ENCODE measurements around the gene SORBS1. TPM values are rescaled to one million over a fixed set of nuclear protein-coding genes. Genes with fewer than 3 reads are reported as not detected.

Gene SORBS1
- total RNA-seq, 1 donor from 2014 or later, result 30.7 TPM

- no peaks in the 10 kb centered on the region for H3K27me3 Mint-ChIP-seq
- DNase-seq (ENCODE audit: low spot score, unreplicated experiment), result no peak
- peak overlapping the region; percentile 82 for H3K27ac Mint-ChIP-seq
- H3K36me3 Mint-ChIP-seq (ENCODE audit: insufficient read depth), result peaks cover 14% of the 10 kb centered on the region
- H3K9me3 Mint-ChIP-seq (ENCODE audit: low read depth), result peaks cover 4% of the 10 kb centered on the region
- H3K4me1 Mint-ChIP-seq (ENCODE audit: low read depth), result peaks cover 15% of the 10 kb centered on the region
- no peak for TF ChIP-seq CTCF (IDR thresholded peaks at IDR 0.05; ENCODE audit: unreplicated experiment)
- no peak overlapping the region for H3K4me3 Mint-ChIP-seq (ENCODE audit: low read depth)
These were observed 287.5 kb downstream of the SORBS1 start for GRCh38 chr10:95273393-95274312.

GRCh38 chr10:95268438-95268837, 292.7 kb downstream of the SORBS1 start:
- no peak overlapping the region for H3K4me3 Mint-ChIP-seq (ENCODE audit: low read depth)

GRCh38 chr10:95267251-95267650, 293.9 kb downstream of the SORBS1 start:
- Mint-ChIP-seq H3K27ac (no peak overlapping the region), H3K36me3 (ENCODE audit: insufficient read depth) (peaks cover 14% of the 10 kb centered on the region), H3K4me3 (ENCODE audit: low read depth) (no peak overlapping the region), H3K9me3 (ENCODE audit: low read depth) (no peaks in the 10 kb centered on the region), H3K27me3 (no peaks in the 10 kb centered on the region), H3K4me1 (ENCODE audit: low read depth) (peaks cover 47% of the 10 kb centered on the region)
- no peak for DNase-seq (ENCODE audit: low spot score, unreplicated experiment)
- TF ChIP-seq CTCF (IDR thresholded peaks at IDR 0.05; ENCODE audit: unreplicated experiment), result no peak

More at GRCh38 chr10:95268438-95268837, 292.7 kb downstream of the SORBS1 start:
- Mint-ChIP-seq H3K9me3 (ENCODE audit: low read depth) (no peaks in the 10 kb centered on the region), H3K27ac (peak overlapping the region; percentile 88), H3K36me3 (ENCODE audit: insufficient read depth) (peaks cover 13% of the 10 kb centered on the region), H3K4me1 (ENCODE audit: low read depth) (peaks cover 41% of the 10 kb centered on the region), H3K27me3 (no peaks in the 10 kb centered on the region)
- no peak for DNase-seq (ENCODE audit: low spot score, unreplicated experiment)
- no peak for TF ChIP-seq CTCF (IDR thresholded peaks at IDR 0.05; ENCODE audit: unreplicated experiment)

- H3K27me3 Mint-ChIP-seq, result no peaks in the 10 kb centered on the region
- no peak for DNase-seq (ENCODE audit: low spot score, unreplicated experiment)
- TF ChIP-seq CTCF (IDR thresholded peaks at IDR 0.05; ENCODE audit: unreplicated experiment), result no peak
- H3K4me1 Mint-ChIP-seq (ENCODE audit: low read depth), result peaks cover 48% of the 10 kb centered on the region
- H3K36me3 Mint-ChIP-seq (ENCODE audit: insufficient read depth), result peaks cover 15% of the 10 kb centered on the region
- peak overlapping the region; percentile 7 for H3K4me3 Mint-ChIP-seq (ENCODE audit: low read depth)
- H3K9me3 Mint-ChIP-seq (ENCODE audit: low read depth), result no peaks in the 10 kb centered on the region
- H3K27ac Mint-ChIP-seq, result peak overlapping the region; percentile 97
These were observed 294.5 kb downstream of the SORBS1 start for GRCh38 chr10:95266674-95267095.

GRCh38 chr10:95265572-95265971, 295.6 kb downstream of the SORBS1 start:
- H3K36me3 Mint-ChIP-seq (ENCODE audit: insufficient read depth), result peaks cover 15% of the 10 kb centered on the region
- H3K4me1 Mint-ChIP-seq (ENCODE audit: low read depth), result peaks cover 56% of the 10 kb centered on the region
- H3K4me3 Mint-ChIP-seq (ENCODE audit: low read depth), result no peak overlapping the region
- no peak for TF ChIP-seq CTCF (IDR thresholded peaks at IDR 0.05; ENCODE audit: unreplicated experiment)
- no peak for DNase-seq (ENCODE audit: low spot score, unreplicated experiment)
- no peaks in the 10 kb centered on the region for H3K9me3 Mint-ChIP-seq (ENCODE audit: low read depth)
- no peaks in the 10 kb centered on the region for H3K27me3 Mint-ChIP-seq
- peak overlapping the region; percentile 92 for H3K27ac Mint-ChIP-seq

Measured in progenitor cell of endocrine pancreas (in vitro differentiated cells).